SK-N-SH (cell line): Measurements from ENCODE around the gene SFT2D1. TPM values are rescaled to one million over a fixed set of nuclear protein-coding genes. Genes with fewer than 3 reads are reported as not detected.
A peak's percentile ranks its signal among the peaks of the same experiment; 100 is the strongest.
"Not testable (repeated sequence)": the region's sequence is repeated elsewhere in the genome, so short reads cannot be mapped to it uniquely, and the experiment has no call there.

ENCODE experiments used
- CTCF ChIA-PET: fragments of 300-600, 350-600 bp; formaldehyde crosslinking; extraction: SDS; loops from one replicate; lab custom pipeline; 2021; lab: Yijun Ruan, JAX
- POLR2A ChIA-PET: fragments of 350-600 bp; sonication (Branson Sonifier 250); formaldehyde crosslinking; extraction: SDS; loops from one replicate; lab custom pipeline; 2020; ENCODE audit warnings: antibody characterized with exemption, inconsistent platforms; lab: Yijun Ruan, JAX
- DNase-seq: peaks from one replicate; pipeline ENCODE4 v3.0.0; 2012
- H2AFZ ChIP-seq: fragments of 200-600 bp; sonication (generic); 2 replicates; pipeline ENCODE4 v1.8.1; 2016; ENCODE audit warnings: antibody characterized with exemption, mild to moderate bottlenecking, low read depth
- H3F3A ChIP-seq: fragments of 200-600 bp; sonication (generic); replicated peaks from 2 replicates; pipeline ENCODE3; 2016; ENCODE audit warnings: antibody characterized with exemption, mild to moderate bottlenecking; ENCODE audit not compliant: insufficient read depth
- H3K27ac ChIP-seq, 2 experiments: fragments of 200-500 bp in 1 of 2; fragments of 200-600 bp in 1 of 2; sonication (Bioruptor generic) in 1 of 2; sonication (generic), shearing (Covaris generic) in 1 of 2; 2 replicates each; pipeline versions ENCODE4 v1.5.1 to v1.6.1; 2014 to 2016; ENCODE audit warnings: low read depth in 2 of 2, inconsistent platforms in 1 of 2, low read length in 1 of 2, mild to moderate bottlenecking in 1 of 2, mixed read lengths in 1 of 2
- H3K27me3 ChIP-seq: fragments of 200-600 bp; sonication (generic), shearing (Covaris generic); 2 replicates; pipeline ENCODE4 v1.6.1; 2016; ENCODE audit warnings: mixed run types; ENCODE audit not compliant: insufficient read depth
- H3K36me3 ChIP-seq, 2 experiments: fragments of 200-500 bp in 1 of 2; fragments of 200-600 bp in 1 of 2; sonication (Bioruptor generic) in 1 of 2; sonication (generic) in 1 of 2; replicated peaks in 1 of 2; 2 replicates each; pipeline versions ENCODE3 to v1.5.1; 2014 to 2016; ENCODE audit warnings: low read length in 1 of 2, mild to moderate bottlenecking in 1 of 2; ENCODE audit not compliant: insufficient read depth in 2 of 2, control insufficient read depth in 1 of 2
- H3K4me1 ChIP-seq, 2 experiments: fragments of 200-500 bp in 1 of 2; fragments of 200-600 bp in 1 of 2; sonication (Bioruptor generic) in 1 of 2; sonication (generic), shearing (Covaris generic) in 1 of 2; 2 replicates each; pipeline versions ENCODE4 v1.5.1 to v1.6.1; 2014 to 2016; ENCODE audit warnings: low read depth in 1 of 2, low read length in 1 of 2, mixed run types in 1 of 2; ENCODE audit not compliant: insufficient read depth in 2 of 2, control insufficient read depth in 1 of 2
- H3K4me2 ChIP-seq: fragments of 200-600 bp; sonication (generic), shearing (Covaris generic); 2 replicates; pipeline ENCODE4 v1.6.1; 2017; ENCODE audit warnings: mixed run types
- H3K4me3 ChIP-seq, 2 experiments: fragments of 200-500 bp in 1 of 2; fragments of 200-600 bp in 1 of 2; sonication (Bioruptor generic) in 1 of 2; sonication (generic), shearing (Covaris generic) in 1 of 2; 2 replicates each; pipeline versions ENCODE4 v1.5.1 to v1.8.1; 2014 to 2016; ENCODE audit warnings: low read depth in 2 of 2, inconsistent platforms in 1 of 2, low read length in 1 of 2, mild to moderate bottlenecking in 1 of 2, mixed read lengths in 1 of 2, moderate library complexity in 1 of 2
- H3K79me2 ChIP-seq: fragments of 200-600 bp; sonication (generic); 2 replicates; pipeline ENCODE4 v1.8.1; 2017; ENCODE audit warnings: mild to moderate bottlenecking; ENCODE audit not compliant: insufficient read depth
- H3K9ac ChIP-seq: fragments of 200-600 bp; sonication (generic); 2 replicates; pipeline ENCODE4 v1.6.1; 2017; ENCODE audit warnings: mixed run types
- H3K9me2 ChIP-seq: fragments of 200-600 bp; sonication (generic); 2 replicates; pipeline ENCODE4 v1.6.1; 2017; ENCODE audit warnings: mixed run types
- H3K9me3 ChIP-seq: fragments of 200-600 bp; sonication (generic); 2 replicates; pipeline ENCODE4 v1.6.1; 2017; ENCODE audit warnings: mixed run types, mild to moderate bottlenecking, moderate library complexity
- H4K20me1 ChIP-seq: fragments of 200-600 bp; sonication (generic); 2 replicates; pipeline ENCODE4 v1.6.1; 2017; ENCODE audit warnings: mild to moderate bottlenecking, mixed run types; ENCODE audit not compliant: insufficient read depth
- EP300 ChIP-seq, 2 experiments: IDR thresholded peaks; 2 replicates each; pipeline versions ENCODE4 v1.4.0 to v1.6.1; 2012; ENCODE audit warnings: borderline replicate concordance in 1 of 2, low read depth in 1 of 2, low read length in 1 of 2
- GATA2 ChIP-seq: sonication (generic); formaldehyde crosslinking; IDR thresholded peaks from 2 replicates; pipeline ENCODE4 v1.5.0; 2020; ENCODE audit warnings: mild to moderate bottlenecking, missing genetic modification reagents
- RFX5 ChIP-seq: IDR thresholded peaks from 2 replicates; pipeline ENCODE4 v1.6.1; 2012; ENCODE audit warnings: mild to moderate bottlenecking, improper control_type of control experiment, low read length
- WGBS: methylation state at CpG from one replicate; pipeline ENCODE4 v1.1.6; 2017; ENCODE audit warnings: low lambda C conversion rate; 5-methylcytosine and 5-hydroxymethylcytosine counted together
- polyA plus RNA-seq, 3 experiments: library from polyadenylated mRNA; depleted of rRNA; stranded (reverse); fragments of >200 nt; gene quantifications; 2 replicates each; pipeline ENCODE4 v1.2.3, GENCODE V29; 2012
- TF ChIP-seq, protein P1 (sequence below): IDR thresholded peaks from 2 replicates; pipeline ENCODE4 v1.4.0; 2012; ENCODE audit warnings: low read depth
- TF ChIP-seq, protein P2 (sequence below): IDR thresholded peaks from 2 replicates; pipeline ENCODE4 v1.4.0; 2012; ENCODE audit warnings: low read depth, borderline replicate concordance
- TF ChIP-seq, protein P3 (sequence below): fragments of 200-600 bp; sonication (generic); IDR thresholded peaks from 2 replicates; pipeline ENCODE4 v1.6.1; 2017; ENCODE audit warnings: antibody characterized with exemption, mild to moderate bottlenecking, moderate library complexity

SFT2D1 gene
- polyA plus RNA-seq, 1 of the 3 experiments (the other 2 are of a cell fraction) = 131 TPM

DNA sequence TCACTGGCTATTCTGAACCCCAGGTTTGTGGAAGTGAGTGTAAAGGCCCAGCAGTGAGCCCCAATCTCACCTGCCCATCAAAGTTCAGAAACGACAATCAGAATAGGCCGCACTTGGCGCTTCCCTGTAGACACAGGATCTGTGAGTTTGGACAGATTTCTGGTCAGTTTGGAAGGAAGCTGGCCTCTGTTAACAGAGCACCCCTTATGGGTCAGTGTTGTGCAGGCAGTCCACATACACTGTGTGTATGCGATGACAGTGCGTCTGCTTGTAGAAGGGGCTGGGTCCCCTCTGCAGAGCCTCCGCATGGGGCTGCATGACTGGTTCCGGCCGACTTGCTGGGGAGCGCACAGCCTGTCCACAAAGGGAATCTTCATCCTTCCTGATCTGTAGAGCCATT is 43.8 kb upstream of the SFT2D1 start:
- H3K9me2 ChIP-seq = 0 out of 2 replicates have a peak, but pooled peaks cover 3% of the 10 kb centered on the region
- peaks cover 0 to 2% of the 10 kb centered on the region in 2 experiments; a peak in 1 of 4 replicates for H3K4me1 ChIP-seq
- H3K27me3 ChIP-seq = no peaks in the 10 kb centered on the region
- no peaks in the 10 kb centered on the region for H3K9me3 ChIP-seq
- TF ChIP-seq, protein P1, sequence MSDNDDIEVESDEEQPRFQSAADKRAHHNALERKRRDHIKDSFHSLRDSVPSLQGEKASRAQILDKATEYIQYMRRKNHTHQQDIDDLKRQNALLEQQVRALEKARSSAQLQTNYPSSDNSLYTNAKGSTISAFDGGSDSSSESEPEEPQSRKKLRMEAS = no peak
- TF ChIP-seq, protein P2, sequence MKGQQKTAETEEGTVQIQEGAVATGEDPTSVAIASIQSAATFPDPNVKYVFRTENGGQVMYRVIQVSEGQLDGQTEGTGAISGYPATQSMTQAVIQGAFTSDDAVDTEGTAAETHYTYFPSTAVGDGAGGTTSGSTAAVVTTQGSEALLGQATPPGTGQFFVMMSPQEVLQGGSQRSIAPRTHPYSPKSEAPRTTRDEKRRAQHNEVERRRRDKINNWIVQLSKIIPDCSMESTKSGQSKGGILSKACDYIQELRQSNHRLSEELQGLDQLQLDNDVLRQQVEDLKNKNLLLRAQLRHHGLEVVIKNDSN = no peak
- no peak for TF ChIP-seq RFX5
- no peak for TF ChIP-seq EP300 (IDR thresholded peaks at IDR 0.05; ENCODE audit: borderline replicate concordance in 1 of 2, low read depth in 1 of 2, low read length in 1 of 2)
- no peak for TF ChIP-seq GATA2 (CRISPR knock-in tag)
- TF ChIP-seq, all 33 proteins: peak for 0
- H3K27ac ChIP-seq = no peak overlapping the region
- H2AFZ ChIP-seq = no peak overlapping the region
- no peak overlapping the region for H3K4me2 ChIP-seq
- no peaks in the 10 kb centered on the region for H3K36me3 ChIP-seq
- no peaks in the 10 kb centered on the region for H3K79me2 ChIP-seq
- no peaks in the 10 kb centered on the region for H4K20me1 ChIP-seq
- no peak overlapping the region for H3K4me3 ChIP-seq
- no peak overlapping the region for H3K9ac ChIP-seq
- no peak for DNase-seq
- ChIA-PET CTCF (interaction anchor here (1.4 to 2.4 kb wide), 2 partner anchors 13 to 73 kb away, joined by 5 to 6 read pairs; no protein-coding TSS in a partner anchor), POLR2A (no interaction called here)
- 95% methylated on average over 8 of the region's 9 CpGs for WGBS
- H3F3A ChIP-seq = peaks cover 16% of the 10 kb centered on the region

DNA sequence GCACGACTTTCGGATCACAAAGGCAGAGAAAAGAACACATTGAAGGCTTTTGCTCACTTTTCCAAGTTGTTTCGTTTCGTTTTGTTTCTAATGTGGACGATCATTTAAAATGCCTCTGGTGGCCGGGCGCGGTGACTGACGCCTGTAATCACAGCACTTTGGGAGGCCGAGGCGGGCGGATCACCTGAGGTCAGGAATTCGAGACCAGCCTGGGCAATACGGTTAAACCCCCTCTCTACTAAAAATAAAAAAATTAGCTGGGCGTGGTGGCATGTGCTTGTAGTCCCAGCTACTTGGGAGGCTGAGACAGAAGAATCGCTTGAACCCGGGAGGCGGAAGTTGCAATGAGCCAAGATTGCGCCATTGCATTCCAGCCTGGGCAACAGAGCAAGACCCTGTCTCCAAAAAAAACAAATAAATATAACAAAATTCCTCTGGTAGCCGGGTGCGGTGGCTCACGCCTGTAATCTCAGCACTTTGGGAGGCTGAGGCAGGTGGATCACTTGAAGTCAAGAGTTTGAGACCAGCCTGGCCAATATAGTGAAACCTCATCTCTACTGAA is 41.5 kb upstream of the SFT2D1 start:
- peak overlapping the region; percentile 98 for H2AFZ ChIP-seq
- TF ChIP-seq, protein P3, sequence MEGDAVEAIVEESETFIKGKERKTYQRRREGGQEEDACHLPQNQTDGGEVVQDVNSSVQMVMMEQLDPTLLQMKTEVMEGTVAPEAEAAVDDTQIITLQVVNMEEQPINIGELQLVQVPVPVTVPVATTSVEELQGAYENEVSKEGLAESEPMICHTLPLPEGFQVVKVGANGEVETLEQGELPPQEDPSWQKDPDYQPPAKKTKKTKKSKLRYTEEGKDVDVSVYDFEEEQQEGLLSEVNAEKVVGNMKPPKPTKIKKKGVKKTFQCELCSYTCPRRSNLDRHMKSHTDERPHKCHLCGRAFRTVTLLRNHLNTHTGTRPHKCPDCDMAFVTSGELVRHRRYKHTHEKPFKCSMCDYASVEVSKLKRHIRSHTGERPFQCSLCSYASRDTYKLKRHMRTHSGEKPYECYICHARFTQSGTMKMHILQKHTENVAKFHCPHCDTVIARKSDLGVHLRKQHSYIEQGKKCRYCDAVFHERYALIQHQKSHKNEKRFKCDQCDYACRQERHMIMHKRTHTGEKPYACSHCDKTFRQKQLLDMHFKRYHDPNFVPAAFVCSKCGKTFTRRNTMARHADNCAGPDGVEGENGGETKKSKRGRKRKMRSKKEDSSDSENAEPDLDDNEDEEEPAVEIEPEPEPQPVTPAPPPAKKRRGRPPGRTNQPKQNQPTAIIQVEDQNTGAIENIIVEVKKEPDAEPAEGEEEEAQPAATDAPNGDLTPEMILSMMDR = peak; percentile 37
- TF ChIP-seq, all 33 proteins: peak for 1; not testable (repeated sequence) for 32
- not testable (repeated sequence) for H3K79me2 ChIP-seq, H3K4me1 ChIP-seq, H4K20me1 ChIP-seq, H3K27me3 ChIP-seq, DNase-seq, H3K36me3 ChIP-seq, H3K9me3 ChIP-seq, H3K9me2 ChIP-seq
- WGBS = 28% methylated on average over 22 of the region's 22 CpGs
- POLR2A ChIA-PET = interaction anchor here (0.6 kb wide), 1 partner anchor 1263 kb away, joined by 3 read pairs; no protein-coding TSS in a partner anchor
- H3K9ac ChIP-seq = peak overlapping the region; percentile 70; the same call in 1 of the 2 replicates
- H3K4me2 ChIP-seq = peak overlapping the region; percentile 98
- peaks cover 16% of the 10 kb centered on the region for H3F3A ChIP-seq
- H3K4me3 ChIP-seq = peak overlapping the region; percentile 91 to 96
- CTCF ChIA-PET = interaction anchor here (0.6 to 1.3 kb wide), 3 partner anchors 10 to 108 kb away, joined by 3 to 5 read pairs (median 3); no protein-coding TSS in a partner anchor
- peak overlapping the region; percentile 87 to 90 for H3K27ac ChIP-seq
